Retina (tissue), 1 donor: ENCODE measurements around the gene MRPL51.
"Not testable (repeated sequence)": the region's sequence is repeated elsewhere in the genome, so short reads cannot be mapped to it uniquely, and the experiment has no call there.

ENCODE experiments used
- DNase-seq: peaks from one replicate; pipeline ENCODE4 v3.0.0-alpha.2; 2016

MRPL51 gene

DNA sequence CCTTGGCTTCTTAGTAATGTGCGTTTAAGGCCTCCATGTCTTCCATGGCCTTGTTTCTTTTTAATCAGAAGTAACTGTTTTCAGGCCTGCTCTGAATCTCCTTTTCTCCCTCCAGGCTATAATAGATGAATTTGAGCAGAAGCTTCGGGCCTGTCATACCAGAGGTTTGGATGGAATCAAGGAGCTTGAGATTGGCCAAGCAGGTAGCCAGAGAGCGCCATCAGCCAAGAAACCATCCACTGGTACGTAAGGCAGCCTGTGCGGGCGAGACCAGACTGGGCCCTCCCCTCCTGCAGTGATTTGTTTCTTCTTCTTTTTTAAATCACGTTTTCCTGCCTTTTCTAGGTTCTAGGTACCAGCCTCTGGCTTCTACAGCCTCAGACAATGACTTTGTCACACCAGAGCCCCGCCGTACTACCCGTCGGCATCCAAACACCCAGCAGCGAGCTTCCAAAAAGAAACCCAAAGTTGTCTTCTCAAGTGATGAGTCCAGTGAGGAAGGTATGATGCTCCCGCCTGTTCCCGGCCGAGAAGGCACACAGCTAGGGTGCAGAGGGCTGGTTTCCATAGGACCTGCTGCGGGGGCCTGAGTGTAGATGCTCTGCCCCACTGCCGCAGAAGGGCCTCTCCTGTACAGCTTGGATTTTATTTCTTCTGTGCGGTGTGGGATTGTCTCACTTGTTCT lies 37.7 kb upstream of the MRPL51 start:
- no peak for DNase-seq

DNA sequence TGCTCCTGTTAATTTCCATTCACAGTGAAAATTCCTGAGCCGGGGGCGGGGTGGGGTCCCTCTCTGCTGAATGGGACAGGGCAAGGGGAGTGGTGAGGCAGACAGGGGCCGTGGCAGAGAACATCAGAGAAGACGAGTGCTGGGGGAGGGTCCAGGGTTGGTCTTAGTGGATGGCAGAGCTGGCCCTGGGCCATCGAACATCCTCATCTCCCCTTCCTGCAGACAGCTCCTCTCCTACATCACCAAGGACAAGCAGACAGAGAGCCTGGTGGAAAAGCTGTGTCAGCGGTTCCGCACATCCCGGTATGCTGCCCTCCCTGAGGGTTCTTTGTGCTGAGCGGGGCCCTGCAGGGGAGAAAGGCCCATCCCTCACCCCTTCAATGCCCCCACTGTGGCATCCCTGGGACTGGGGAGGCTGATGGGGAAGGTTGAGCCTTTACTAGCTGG lies 36.3 kb upstream of the MRPL51 start:
- DNase-seq = peak; percentile 37

DNA sequence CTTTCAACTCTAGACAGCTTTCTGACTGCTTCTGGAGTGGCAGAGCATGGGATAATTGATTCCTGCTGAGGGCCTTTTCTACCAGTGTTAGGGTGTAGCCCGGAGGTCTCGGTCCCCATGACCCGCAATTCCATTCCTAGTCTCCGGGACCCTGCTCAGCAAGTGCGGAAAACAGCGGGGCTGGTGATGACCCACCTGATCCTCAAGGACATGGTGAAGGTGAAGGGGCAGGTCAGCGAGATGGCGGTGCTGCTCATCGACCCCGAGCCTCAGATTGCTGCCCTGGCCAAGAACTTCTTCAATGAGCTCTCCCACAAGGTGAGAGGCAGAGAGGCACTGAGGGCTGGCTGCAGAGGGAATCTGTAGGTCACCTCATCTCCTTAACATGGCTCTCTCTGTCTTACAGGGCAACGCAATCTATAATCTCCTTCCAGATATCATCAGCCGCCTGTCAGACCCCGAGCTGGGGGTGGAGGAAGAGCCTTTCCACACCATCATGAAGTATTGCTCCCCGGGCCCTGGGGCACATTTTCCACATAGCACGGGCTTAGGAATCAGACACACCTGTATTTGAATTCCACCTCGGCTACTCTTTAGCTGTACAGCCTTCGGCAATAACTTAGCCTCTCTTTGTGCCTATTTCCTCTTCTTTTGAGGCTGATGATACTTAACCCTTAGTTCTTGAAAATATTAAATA lies 35.6 kb upstream of the MRPL51 start:
- no peak for DNase-seq

DNA sequence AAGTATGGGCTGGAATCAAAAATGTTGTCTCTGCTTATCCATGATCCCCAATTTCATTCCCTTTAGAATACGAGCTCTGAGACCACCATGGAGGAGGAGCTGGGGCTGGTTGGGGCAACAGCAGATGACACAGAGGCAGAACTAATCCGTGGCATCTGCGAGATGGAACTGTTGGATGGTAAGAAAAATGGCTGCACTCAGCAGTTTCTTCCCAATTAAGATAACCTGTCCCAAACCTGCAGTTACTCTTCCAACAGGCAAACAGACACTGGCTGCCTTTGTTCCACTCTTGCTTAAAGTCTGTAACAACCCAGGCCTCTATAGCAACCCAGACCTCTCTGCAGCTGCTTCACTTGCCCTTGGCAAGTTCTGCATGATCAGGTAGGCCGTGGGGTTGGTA lies 34.6 kb upstream of the MRPL51 start:
- no peak for DNase-seq

DNA sequence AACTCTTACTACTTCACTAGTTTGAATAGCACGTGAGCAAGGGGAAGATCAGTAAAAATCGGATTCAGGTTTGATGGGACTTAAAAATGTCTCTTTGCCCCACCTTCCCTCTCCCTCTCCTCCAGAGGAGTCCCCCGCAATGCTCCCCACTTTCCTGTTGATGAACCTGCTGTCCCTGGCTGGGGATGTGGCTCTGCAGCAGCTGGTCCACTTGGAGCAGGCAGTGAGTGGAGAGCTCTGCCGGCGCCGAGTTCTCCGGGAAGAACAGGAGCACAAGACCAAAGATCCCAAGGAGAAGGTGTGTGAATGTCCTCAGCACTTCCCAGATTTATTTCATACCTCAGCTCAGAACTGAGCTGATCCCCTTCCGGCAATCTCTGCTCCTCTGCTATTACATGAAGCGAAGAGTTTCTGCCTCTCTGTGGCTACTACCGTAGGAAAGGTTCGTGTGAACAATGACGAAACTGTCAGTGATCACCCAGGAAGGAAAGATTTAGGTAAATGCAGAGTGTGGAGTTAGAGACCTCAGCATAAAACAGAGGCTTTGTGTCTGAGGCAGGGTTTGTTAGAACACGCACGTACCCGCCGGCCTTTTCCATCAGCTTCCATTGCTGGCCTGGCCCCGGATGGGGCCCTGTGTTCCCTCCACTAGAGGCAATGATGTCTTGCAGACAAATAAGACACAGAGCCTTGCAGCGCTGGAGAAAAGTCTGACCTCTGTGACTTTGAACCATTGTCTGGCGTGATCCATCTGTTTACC lies 33.9 kb upstream of the MRPL51 start:
- no peak for DNase-seq

DNA sequence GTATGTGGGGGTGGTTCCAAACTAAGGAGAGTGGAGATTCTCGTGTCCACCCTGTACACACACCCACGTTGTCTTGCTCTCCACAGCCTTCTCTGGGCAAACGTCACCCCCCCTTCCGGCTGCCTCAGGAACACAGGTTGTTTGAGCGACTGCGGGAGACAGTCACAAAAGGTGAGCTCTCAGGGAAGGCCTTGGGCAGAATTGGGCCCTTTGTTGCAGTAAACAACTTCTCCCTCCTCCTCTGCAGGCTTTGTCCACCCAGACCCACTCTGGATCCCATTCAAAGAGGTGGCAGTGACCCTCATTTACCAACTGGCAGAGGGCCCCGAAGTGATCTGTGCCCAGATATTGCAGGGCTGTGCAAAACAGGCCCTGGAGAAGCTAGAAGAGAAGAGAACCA lies 33.1 kb upstream of the MRPL51 start:
- no peak for DNase-seq

DNA sequence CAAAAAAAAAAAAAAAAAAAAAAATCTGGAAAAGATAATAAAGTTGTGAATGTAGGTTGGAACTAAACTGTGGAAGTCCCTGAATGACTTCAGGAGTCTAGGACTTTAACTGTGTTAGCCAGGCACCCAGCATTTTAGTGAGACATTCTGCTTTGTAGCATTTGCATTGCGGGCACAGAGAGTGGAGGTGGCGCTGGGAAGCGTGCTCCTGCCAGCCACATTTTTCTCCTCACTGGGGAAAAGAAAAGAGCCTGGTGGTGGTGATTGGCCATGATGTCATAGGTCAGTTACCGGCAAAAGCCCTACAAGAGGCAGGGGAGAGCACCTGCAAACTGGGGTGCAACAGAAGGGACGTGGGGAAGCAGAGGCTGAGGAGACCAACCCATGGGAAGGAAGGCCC lies 31.6 kb upstream of the MRPL51 start:
- no peak for DNase-seq

DNA sequence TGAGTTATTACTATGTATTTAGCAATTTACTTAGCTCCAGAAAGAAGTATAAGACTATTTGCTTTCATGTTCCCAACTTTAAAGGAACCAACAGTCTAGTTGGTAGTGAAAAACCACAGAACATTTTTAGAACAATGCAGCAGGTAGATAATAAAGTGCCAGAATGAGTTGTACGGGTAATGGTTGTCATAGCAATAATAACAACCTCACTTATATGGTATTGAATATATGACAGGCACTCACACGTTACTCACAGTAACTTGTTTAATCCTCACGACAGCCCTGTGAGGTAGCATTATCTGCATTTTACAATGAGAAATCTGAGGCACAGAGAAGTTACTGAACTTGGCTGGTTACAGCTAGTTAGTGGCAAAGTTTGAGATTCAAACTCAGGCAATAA lies 30.6 kb upstream of the MRPL51 start:
- no peak for DNase-seq

DNA sequence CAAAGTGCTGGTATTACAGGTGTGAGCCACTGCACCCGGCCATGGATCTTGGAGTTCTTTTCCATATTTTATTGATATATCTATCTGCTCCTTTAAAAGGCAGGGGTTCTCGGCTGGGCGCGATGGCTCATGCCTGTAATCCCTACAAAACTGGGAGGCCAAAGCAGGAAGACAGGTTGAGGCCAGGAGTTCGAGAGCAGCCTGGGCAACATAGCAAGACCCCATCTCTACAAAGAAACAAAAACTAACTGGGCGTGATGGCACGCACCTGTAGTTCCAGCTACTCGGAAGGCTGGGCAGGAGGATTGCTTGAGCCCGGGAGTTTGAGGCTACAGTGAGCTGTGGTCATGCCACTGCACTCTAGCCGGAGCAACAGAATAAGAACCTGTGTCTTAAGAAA lies 29.1 kb upstream of the MRPL51 start:
- no peak for DNase-seq

DNA sequence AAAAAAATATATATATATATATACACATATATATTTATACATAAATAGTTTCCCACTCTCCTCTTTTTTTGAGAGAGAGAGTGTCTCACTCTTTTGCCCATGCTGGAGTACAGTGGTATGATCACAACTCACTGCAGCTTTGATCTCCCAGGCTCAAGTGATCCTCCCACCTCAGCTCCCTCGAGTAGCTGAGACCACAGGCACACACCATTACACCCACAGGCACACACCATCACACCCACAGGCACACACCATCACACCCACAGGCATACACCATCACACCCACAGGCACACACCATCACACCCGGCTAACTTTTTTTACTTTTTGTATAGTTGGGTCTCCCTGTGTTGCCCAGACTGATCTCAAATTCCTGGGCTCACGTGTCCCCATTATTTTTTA lies 27.1 kb upstream of the MRPL51 start:
- DNase-seq = no peak

DNA sequence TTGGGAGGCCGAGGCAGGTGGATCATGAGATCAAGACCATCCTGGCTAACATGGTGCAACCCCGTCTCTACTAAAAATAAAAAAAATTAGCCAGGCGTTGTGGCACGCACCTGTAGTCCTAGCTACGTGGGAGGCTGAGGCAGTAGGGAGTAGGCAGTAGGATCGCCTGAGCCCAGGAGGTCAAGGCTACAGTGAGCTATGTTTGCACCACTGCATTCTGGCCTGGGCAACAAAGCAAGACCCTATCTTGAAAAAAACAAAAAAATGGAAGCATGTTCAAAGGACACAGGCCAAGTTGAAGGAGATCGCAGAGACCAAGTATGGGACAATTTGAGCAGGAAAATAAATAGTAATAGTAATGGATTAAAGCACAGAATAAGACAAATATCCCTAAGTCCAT lies 15.0 kb upstream of the MRPL51 start:
- DNase-seq = no peak

DNA sequence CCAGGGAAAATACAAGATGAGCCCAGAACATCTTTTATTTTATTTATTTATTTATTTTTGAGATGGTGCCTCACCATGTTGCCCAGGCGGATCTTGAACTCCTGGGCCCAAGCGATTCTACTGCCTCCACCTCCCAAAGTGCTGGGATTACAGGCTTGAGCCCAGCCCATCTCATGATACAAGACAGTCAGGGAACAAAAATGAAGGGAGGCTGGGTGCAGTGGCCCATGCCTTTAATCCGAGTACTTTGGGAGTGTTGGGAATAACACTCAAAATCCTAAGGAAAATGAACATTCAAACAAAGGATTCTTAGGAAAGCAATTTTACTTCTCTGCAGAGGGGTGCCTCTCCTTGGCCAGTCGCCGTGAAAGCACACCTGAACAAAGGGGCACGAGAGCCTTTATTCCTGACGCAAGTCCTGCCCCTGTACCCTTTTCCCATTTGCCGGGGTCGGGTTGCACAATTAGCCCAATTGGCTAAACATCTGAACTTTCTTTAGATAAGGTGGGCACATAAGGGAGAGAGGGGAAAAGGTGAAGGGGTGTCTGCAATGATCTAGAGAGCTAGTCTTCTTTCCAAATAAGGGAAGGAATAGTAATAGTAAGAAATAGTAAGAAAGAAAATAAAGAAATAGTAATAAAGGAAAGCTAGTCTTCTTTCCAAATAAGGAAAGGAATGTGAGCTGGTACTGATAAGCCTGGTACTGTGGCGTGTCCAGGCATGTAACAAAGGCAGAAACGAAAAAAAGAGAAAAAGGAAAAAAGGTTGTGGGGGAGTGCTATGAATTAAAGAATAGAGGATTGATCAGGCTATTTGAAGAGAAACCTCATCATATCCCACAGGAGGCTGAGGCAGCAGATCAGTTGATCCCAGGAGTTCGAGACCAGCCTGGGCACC lies 14.3 kb upstream of the MRPL51 start:
- DNase-seq = no peak

DNA sequence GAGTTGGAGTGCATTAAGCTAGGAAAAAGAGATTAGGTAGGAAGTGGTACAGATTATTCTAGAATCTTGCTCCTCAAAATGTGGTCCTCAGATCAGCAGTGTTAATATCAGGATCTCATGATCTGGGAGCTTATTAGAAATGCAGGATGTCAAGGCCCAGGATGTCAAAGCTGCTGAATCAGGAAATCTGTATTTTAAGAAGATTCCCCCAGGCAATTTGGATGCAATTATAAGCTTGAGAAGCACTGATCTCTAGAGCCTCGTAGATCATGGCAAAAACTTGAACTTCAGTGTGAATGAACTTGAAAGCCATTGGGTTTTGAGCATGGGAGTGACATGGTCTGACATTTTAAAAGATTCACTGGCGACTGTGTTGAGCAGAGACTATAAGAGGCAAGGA lies 7.4 kb upstream of the MRPL51 start:
- no peak for DNase-seq

DNA sequence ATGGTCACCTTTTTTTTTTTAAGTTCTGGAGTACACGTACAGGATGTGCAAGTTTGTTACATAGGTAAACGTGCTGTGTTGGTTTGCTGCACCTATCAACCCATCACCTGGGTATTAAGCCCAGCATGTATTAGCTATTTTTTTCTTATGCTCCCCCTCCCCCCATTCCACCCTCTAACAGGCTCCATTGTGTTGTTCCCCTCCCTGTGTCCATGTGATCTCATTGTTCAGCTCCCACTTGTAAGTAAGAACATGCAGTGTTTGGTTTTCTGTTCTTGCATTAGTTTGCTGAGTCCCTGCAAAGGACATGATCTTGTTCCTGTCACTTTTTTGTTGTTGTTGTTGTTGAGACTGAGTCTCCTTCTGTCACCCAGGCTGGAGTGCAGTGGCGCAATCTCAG lies 4.2 kb upstream of the MRPL51 start:
- not testable (repeated sequence) for DNase-seq

DNA sequence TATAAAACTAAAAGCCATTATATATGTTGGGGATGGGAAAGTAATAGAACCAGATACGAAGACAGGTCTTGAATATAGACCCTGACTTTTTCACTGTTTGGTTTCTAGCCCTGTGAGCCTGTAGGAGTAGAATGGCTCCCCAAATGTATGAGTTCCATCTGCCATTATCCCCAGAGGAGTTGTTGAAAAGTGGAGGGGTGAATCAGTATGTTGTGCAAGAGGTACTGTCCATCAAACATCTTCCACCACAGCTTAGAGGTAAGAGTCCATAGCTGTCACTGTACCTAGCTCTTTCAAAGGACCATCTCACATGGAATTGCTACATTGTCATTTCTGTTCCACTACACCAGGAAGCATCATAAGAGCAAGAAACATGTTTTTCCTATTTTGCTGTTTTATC lies 1.9 kb upstream of the MRPL51 start:
- DNase-seq = no peak

DNA sequence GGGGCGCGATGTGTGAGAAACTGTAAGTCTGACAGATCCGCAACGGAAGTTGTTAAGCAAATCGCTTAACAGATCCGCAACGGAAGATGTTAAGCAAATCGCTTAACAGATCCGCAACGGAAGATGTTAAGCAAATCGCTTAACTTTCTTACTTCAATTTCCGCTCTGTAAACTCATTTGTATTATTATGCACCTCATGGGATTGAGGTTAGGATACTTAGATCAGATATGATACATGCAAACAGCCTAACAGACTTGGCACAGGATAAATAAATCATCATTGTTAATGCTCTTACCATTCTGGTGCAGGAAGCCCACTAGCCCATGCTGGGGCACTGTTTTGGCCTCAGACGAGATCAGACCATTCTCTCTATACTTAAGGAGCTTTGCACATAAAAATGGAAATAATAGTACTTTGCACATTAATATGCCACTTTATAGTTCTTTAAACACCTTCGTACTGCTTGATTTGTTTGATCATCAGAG lies 1.2 kb upstream of the MRPL51 start:
- DNase-seq = no peak

DNA sequence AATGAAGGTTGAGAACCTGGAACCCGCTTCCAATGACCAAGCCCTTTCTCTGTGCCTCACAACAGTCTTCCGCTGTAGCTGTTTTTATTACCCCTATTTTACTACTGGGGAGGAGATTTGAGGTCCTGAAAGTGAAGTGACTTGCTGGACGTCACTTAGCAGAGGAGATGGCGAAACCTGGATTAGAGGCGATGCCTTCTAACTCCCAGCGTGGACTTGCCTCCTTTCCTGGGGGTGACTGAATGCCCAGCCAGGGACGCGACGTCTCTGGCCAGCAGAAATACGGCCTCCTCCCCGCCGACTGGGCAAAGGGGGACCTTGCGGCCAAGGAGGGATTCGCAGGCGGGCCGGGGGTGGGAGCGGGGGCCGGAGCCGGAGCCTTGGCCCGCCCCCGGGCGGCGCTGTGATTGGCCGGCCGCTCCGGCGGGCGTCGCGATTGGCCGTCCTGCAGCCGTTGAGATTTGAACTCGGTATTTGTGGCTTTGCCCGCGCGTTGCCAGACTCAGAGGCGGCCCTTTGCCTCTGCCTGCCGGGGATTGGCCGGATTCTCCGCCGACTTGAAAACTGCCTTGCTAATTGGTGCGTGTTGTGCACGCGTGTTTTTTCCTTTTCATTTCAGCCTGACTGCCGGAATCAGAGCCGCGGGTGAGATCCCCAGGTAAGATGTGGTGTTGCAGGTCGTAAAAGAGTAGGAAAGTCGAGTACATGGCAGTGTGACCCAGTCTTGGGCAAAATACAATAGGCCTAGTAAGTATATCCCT lies 615 bp upstream of the MRPL51 start, which contains the start of gene NCAPD2:
NCAPD2 (plus strand) TSS at position 606 of the 761 bp plus-strand sequence. CDS start 997 bp downstream, outside the sequence.
- peak; percentile 95 for DNase-seq

DNA sequence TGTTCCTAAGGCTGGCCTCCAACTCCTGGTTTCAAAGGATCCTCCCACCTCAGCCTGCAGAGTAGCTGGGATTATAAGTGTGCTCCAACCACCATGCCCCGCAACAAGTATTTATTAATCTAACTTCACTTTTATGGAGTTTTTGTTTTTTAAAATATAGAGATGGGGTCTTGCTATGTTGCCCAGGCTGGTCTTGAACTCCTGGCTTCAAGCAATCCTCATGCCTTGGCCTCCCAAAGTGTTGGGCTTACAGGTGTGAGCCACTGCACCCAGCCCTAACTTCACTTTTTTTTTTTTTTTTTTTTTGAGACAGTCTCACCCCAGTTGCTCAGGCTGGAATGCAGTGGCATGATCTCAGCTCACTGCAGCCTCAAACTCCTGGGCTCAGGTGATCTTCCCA lies 2.4 kb downstream of the MRPL51 start:
- not testable (repeated sequence) for DNase-seq

DNA sequence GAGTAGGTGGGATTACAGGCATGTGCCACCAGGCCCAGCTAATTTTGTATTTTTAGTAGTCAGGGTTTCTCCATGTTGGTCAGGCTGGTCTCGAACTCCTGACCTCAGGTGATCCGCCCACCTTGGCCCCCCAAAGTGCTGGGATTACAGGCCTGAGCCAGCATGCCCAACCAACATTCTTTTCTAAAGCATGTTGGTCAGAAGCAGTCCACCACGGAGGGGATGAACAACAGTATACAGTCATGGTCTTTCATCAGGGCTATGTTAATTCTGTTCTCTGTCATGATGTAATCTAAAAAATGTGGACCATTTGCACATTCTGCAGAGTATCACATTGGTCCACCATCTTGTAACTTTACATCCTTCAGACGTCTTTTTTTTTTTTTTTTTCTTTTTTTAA lies 3.6 kb downstream of the MRPL51 start:
- no peak for DNase-seq

DNA sequence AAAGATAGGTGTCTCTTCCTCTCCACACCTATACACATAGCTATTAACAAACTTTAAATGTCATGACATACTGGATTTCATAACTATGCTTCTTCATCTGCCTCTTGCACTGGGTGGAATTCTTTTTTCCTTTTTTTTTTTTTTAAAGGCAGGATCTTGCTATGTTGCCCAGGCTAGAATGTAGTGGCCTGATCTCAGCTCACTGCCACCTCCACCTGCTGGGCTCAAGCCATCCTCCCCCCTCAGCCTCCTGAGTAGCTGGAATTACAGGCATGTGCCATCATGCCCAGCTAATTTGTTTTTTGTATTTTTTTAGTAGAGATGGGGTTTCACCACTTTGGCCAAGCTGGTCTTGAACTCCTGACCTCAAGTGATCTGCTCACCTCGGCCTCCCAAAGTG lies 4.8 kb downstream of the MRPL51 start:
- no peak for DNase-seq

DNA sequence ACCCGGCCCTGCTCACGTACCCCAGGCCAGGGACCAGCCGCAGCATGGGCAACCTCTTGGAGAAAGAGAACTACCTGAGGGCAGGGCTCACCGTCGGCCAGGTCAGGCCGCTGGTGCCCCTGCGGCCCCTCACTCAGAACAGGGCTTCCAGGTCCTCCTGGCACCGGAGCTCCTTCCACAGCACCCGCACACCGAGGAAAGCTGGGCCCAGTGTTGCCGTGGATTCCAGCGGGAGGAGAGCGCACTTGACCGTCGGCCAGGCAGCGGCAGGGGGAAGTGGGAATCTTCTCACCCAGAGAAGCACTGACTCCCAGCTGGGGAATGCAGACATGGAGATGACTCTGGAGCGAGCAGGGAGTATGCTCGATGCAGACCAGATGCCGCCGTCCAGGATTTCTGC lies 14.6 kb downstream of the MRPL51 start:
- DNase-seq = no peak
